Psoas muscle (tissue), 8 donors: Measurements from ENCODE around the gene ADAMTS2. TPM values are rescaled to one million over a fixed set of nuclear protein-coding genes. Genes with fewer than 3 reads are reported as not detected.
A peak's percentile ranks its signal among the peaks of the same experiment; 100 is the strongest.

Experiments used
- ATAC-seq, 4 donors: fragments of 200-7000 bp; cut with Tn5 transposase; one replicate each; pipeline ENCODE4 v1.9.1; 2020; ENCODE audit warnings: moderate library complexity in 3 of 4, mild to moderate bottlenecking in 2 of 4
- DNase-seq, 2 donors: peaks; one replicate each; pipeline ENCODE4 v3.0.0-alpha.2; 2020
- H3K27ac ChIP-seq: fragments of 200-600 bp; one replicate; pipeline ENCODE4 v1.8.0; 2022
- H3K27me3 ChIP-seq, 3 donors: fragments of 200-600 bp in 1 of 3; one replicate each; pipeline versions ENCODE4 v1.6.1 to v1.8.0; 2013 to 2022; ENCODE audit warnings: low read length in 2 of 3, mild to moderate bottlenecking in 2 of 3, moderate library complexity in 1 of 3; ENCODE audit not compliant: insufficient read depth in 3 of 3
- H3K36me3 ChIP-seq, 2 donors: fragments of 200-600 bp in 1 of 2; one replicate each; pipeline versions ENCODE4 v1.6.1 to v1.8.0; 2013 to 2022; ENCODE audit warnings: low read depth in 1 of 2, mild to moderate bottlenecking in 1 of 2, moderate library complexity in 1 of 2; ENCODE audit not compliant: insufficient read depth in 1 of 2
- H3K4me1 ChIP-seq: fragments of 200-600 bp; one replicate; pipeline ENCODE4 v1.8.0; 2022
- H3K4me3 ChIP-seq: fragments of 200-600 bp; one replicate; pipeline ENCODE4 v1.8.0; 2022; ENCODE audit warnings: mild to moderate bottlenecking
- H3K9me3 ChIP-seq: fragments of 200-600 bp; one replicate; pipeline ENCODE4 v1.8.0; 2022
- CTCF ChIP-seq: fragments of 200-600 bp; IDR thresholded peaks from one replicate; pipeline ENCODE4 v1.8.0; 2022; ENCODE audit warnings: antibody characterized with exemption
- WGBS, 3 donors: extraction: QIAGEN DNeasy Blood & Tissue Kit; methylation state at CpG; one replicate each; pipeline versions ENCODE4 v1.1.6 to v1.1.7; 2013; 5-methylcytosine and 5-hydroxymethylcytosine counted together
- intact Hi-C, 2 donors: fragments of 100-400 bp; cut with DNase I; formaldehyde crosslinking; loops; one replicate each; pipeline versions ENCODE4 v1.11.0 to v1.14.2; 2022
- polyA plus RNA-seq, 3 donors: library from polyadenylated mRNA; stranded (reverse); fragments of 200-250 nt; gene quantifications; one replicate each; pipeline ENCODE4 v1.2.3, GENCODE V29; 2013
- total RNA-seq, 4 donors: library from RNA; stranded (reverse); fragmentation: NEBNext Ultra II Directional in 2 of 4; extraction: Animal tissue kit (Norgen Biotek cat#: 25700) in 2 of 4; gene quantifications; one replicate each; pipeline versions ENCODE4 v1.2.1 to v1.2.4, GENCODE V29; 2021 to 2023
- donor health status: healthy with polysubstance abuse.
- donor health status: DM: no; HTN: no; CAD: no; lungs with moderate emphysema.
- donor health status: Bipolar disorder and iron deficiency.
- donor health status: healthy.
- donor health status: DM: yes; HTN: yes; CAD: no.
- donor health status: DM: no; HTN: no; CAD: no.
- donor health status: DM: no; HTN: no; CAD: no.
- donor health status: DM: yes; HTN: yes; CAD: no.

The ADAMTS2 gene
- total and polyA plus RNA-seq, 7 donors: 0.83 to 3.7 (median 2.0) TPM

GRCh38 chr5:179185256-179185940 lies 159.9 kb downstream of the ADAMTS2 start:
- Histone ChIP-seq H3K4me1 (no peaks in the 10 kb centered on the region), H3K36me3 (no peaks in the 10 kb centered on the region), H3K27me3 (peaks cover 0 to 5% (median 4%) of the 10 kb centered on the region in 3 donors), H3K27ac (no peak overlapping the region), H3K9me3 (no peaks in the 10 kb centered on the region), H3K4me3 (no peak overlapping the region)
- DNase-seq (peak in 1 of 2 donors; percentile 35), ATAC-seq (no peak)
- WGBS, 3 donors: 85 to 91% (median 88%) methylated on average over 14 to 16 of the region's 16 CpGs
- intact Hi-C loops: no loop called here
- no peak for TF ChIP-seq CTCF

GRCh38 chr5:179184521-179185050 lies 160.7 kb downstream of the ADAMTS2 start:
- Histone ChIP-seq H3K27ac (no peak overlapping the region), H3K9me3 (no peaks in the 10 kb centered on the region), H3K4me3 (no peak overlapping the region), H3K4me1 (no peaks in the 10 kb centered on the region), H3K36me3 (no peaks in the 10 kb centered on the region), H3K27me3 (peaks cover 0 to 5% (median 4%) of the 10 kb centered on the region in 3 donors)
- no peak for TF ChIP-seq CTCF
- ATAC-seq: no peak
- 84 to 91% (median 89%) methylated on average over 11 of the region's 11 CpGs for WGBS, 3 donors
- intact Hi-C loops: no loop called here
- DNase-seq: peak in 1 of 2 donors; percentile 35

GRCh38 chr5:179183481-179183880 lies 161.8 kb downstream of the ADAMTS2 start:
- DNase-seq (peak in 1 of 2 donors; percentile 13), ATAC-seq (no peak)
- intact Hi-C loops: no loop called here
- no peak overlapping the region for H3K27ac ChIP-seq
- H3K27me3 ChIP-seq: peaks cover 0 to 5% (median 4%) of the 10 kb centered on the region in 3 donors
- H3K9me3 ChIP-seq: no peaks in the 10 kb centered on the region
- TF ChIP-seq CTCF: no peak
- H3K4me3 ChIP-seq: no peak overlapping the region
- H3K4me1 ChIP-seq: no peaks in the 10 kb centered on the region
- H3K36me3 ChIP-seq: no peaks in the 10 kb centered on the region

GRCh38 chr5:179182601-179183000 lies 162.7 kb downstream of the ADAMTS2 start:
- DNase-seq: peak in 1 of 2 donors; percentile 2
- 94 to 97% (median 95%) methylated on average over 13 of the region's 13 CpGs for WGBS, 3 donors
- Histone ChIP-seq H3K36me3 (no peaks in the 10 kb centered on the region), H3K4me1 (no peaks in the 10 kb centered on the region), H3K4me3 (no peak overlapping the region), H3K27ac (no peak overlapping the region), H3K27me3 (peaks cover 0 to 5% (median 4%) of the 10 kb centered on the region in 3 donors), H3K9me3 (no peaks in the 10 kb centered on the region)
- no peak for TF ChIP-seq CTCF
- intact Hi-C loops: no loop called here
- ATAC-seq: no peak
